C4-2B (cell line): ENCODE measurements around the gene ASAP2.

ENCODE experiments used
- CTCF ChIP-seq: fragments of 450-650 bp; conservative IDR thresholded peaks from 2 replicates; pipeline ENCODE4 v1.5.1; 2017; ENCODE audit warnings: mild to moderate bottlenecking
- ZFX ChIP-seq: fragments of 450-650 bp; IDR thresholded peaks from 2 replicates; pipeline ENCODE4 v1.6.1; 2017

GRCh38 chr2:9192712-9193111, 13.9 kb upstream of the ASAP2 start:
- TF ChIP-seq CTCF (no peak), ZFX (no peak)
